ENCODE results near the gene ZMYND11.

Gene ZMYND11

DNA sequence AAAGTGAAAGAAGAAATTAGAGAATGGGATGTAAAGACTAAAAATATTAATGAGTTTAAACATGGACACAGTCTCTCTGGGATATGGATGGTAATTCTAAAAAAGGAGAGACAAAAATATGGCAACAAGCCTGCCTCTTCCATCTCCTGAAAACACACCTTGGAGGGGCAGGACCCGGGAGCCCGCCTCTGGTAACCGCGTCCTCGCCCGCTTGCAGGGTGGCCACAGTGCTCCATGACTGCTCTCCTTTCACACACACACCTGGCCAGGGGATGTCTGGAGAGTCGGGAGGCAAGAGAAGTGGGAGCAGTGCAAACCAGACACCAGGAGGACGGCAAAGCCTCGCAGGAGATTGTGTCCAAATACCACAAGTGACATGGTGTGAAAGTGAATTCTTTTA, 166.3 kb downstream of the ZMYND11 start:
- POLR2A ChIA-PET: no interaction called here
- CTCF ChIA-PET: no interaction called here
- TF ChIP-seq, protein P1, sequence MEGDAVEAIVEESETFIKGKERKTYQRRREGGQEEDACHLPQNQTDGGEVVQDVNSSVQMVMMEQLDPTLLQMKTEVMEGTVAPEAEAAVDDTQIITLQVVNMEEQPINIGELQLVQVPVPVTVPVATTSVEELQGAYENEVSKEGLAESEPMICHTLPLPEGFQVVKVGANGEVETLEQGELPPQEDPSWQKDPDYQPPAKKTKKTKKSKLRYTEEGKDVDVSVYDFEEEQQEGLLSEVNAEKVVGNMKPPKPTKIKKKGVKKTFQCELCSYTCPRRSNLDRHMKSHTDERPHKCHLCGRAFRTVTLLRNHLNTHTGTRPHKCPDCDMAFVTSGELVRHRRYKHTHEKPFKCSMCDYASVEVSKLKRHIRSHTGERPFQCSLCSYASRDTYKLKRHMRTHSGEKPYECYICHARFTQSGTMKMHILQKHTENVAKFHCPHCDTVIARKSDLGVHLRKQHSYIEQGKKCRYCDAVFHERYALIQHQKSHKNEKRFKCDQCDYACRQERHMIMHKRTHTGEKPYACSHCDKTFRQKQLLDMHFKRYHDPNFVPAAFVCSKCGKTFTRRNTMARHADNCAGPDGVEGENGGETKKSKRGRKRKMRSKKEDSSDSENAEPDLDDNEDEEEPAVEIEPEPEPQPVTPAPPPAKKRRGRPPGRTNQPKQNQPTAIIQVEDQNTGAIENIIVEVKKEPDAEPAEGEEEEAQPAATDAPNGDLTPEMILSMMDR (IDR thresholded peaks at IDR 0.05; ENCODE audit: insufficient read depth, low read length, missing control alignments): no peak
- DNase-seq (ENCODE audit: low read depth, low spot score): no peak
- H3K4me3 ChIP-seq (ENCODE audit: low read depth, low read length): no peak overlapping the region

Measured in AG04449 (cell line).